HG02884 (cell line): ENCODE results near the gene SPPL2A.
"Not testable (repeated sequence)": the region's sequence is repeated elsewhere in the genome, so short reads cannot be mapped to it uniquely, and the experiment has no call there.

ENCODE experiments used
- ATAC-seq: cut with Tn5 transposase; IDR thresholded peaks from one replicate; pipeline ENCODE4 v1.9.1; 2021; ENCODE audit warnings: mild to moderate bottlenecking, moderate library complexity; ENCODE audit not compliant: unreplicated experiment

Gene SPPL2A, protein sequence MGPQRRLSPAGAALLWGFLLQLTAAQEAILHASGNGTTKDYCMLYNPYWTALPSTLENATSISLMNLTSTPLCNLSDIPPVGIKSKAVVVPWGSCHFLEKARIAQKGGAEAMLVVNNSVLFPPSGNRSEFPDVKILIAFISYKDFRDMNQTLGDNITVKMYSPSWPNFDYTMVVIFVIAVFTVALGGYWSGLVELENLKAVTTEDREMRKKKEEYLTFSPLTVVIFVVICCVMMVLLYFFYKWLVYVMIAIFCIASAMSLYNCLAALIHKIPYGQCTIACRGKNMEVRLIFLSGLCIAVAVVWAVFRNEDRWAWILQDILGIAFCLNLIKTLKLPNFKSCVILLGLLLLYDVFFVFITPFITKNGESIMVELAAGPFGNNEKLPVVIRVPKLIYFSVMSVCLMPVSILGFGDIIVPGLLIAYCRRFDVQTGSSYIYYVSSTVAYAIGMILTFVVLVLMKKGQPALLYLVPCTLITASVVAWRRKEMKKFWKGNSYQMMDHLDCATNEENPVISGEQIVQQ

DNA sequence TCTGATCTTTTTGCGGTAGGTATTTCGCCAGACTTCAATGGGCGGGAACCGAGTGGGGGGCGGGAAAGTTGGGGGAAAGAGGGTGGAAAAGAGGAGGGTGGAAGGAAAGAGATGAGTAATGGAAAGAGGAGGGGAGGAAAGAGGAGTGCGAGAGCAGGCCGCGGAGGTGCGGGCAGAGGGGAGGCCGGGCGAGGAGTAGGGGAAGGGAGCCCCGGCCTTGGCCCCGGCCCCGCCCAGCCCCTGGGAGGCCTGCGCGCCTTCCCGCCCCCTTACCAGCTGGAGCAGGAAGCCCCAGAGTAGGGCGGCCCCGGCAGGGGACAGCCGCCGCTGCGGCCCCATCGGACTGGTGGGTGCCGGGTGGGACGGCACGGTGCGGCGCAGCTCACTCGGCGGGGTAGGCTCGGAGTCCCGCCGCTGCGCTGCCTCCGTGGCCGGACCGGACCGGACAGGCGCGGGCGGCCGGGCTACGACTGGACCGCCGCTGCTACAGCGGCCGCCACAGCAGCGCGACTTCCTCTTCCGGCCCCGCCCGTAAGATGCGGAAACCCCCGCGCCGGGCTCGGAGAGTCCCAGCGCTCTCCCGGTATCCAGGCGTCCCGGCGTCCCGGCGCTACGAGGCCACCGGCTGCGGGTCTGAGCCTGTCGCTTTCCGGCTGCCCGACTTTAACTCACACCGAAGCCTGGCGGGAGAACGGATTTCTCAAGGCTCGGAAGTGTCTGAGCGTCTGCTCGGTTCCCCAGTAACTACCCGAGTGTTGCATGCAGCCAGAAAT is at the start of gene SPPL2A:
TSS of gene SPPL2A (minus strand) at position 512 of the 773 bp plus-strand sequence. CDS start at position 339, 173 bp downstream.
- ATAC-seq: peak; percentile 80

DNA sequence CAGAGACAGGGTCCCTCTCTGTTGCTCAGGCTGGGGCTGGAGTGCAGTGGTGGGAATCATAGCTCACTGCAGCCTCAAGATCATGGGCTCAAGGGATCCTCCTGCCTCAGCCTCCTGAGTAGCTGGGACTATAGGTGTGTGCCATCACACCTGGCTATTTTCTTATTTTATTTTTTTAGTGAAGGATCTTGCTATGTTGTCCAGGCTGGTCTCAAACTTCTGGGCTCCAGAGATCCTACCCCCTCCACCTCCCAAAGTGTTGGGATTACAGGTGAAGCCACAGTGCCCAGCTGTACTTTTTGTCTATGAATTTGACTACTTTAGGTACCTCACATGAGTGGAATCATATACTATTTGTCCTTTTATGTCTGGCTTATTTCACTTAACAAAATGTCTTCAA is 49.1 kb upstream of the SPPL2A start:
- no peak for ATAC-seq

DNA sequence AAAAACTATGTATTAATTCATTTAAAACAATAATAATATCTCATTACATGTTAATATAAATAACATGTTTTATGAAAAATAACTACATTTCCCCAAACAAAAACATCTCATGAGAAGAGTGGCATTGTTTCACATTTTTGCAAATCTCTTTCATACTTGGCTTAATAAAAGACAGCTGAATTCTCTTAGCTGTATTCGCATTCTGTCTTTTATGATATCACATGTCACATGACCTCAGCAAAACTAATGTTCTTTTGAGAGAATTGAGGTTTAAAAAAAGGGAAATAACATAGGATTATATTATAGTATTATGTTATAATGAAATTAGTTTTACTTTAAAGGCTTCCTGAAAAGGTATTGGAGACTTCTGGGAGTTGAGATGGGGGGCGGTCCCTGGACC is 48.4 kb upstream of the SPPL2A start:
- ATAC-seq: no peak

DNA sequence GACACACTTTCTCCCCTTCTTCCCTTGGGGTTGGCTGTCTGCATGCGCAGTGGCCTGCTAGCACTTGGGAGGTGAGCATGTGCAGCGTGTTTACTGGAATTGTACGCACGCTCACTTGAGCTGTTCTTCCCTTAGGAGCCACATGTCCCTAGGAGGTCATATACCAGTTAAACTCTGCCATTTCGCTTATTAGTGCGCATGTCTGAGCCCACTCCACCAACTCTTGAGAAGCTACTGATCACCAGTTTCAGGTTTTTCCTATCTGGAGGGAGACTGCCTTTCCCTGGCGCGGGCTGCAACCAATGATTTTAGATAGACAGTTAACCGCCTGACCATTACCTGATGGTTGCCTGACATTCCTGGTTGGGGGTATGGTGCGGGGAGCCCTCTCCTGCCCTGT is 47.6 kb upstream of the SPPL2A start:
- no peak for ATAC-seq

DNA sequence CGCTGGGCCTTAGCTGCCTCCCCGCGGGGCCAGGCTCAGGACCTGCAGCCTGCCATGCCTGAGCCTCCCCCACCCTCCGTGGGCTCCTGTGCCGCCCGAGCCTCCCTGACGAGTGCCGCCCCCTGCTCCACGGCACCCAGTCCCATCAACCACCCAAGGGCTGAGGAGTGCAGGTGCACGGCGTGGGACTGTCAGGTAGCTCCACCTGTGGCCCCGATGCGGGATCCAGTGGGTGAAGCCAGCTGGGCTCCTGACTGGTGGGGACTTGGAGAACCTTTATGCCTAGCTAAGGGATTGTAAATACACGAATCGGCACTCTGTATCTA is 46.6 kb upstream of the SPPL2A start:
- ATAC-seq: not testable (repeated sequence)

DNA sequence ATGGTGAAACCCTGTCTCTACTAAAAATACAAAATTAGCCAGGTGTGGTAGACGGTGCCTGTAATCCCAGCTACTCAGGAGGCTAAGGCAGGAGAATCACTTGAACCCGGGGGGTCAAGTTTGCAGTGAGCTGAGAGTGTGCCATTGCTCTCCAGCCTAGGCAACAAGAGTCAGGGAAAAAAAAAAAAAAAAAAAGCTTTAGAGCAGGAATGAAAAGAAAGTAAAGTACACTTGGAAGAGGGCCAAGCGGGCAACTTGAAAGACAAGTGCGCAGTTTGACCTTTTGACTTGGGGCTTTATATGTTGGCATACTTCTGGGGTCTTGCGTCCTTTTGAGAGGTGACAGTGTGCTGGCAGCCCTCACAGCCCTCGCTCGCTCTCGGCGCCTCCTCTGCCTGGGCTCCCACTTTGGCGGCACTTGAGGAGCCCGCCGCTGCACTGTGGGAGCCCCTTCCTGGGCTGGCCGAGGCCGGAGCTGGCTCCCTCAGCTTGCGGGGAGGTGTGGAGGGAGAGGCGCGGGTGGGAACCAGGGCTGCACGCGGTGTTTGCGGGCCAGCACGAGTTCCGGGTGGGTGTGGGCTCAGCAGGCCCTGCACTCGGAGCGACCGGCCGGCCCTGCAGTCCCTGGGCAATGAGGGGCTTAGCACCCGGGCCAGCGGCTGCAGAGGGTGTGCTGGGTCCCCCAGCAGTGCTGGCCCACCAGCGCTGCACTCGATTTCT is 46.1 kb upstream of the SPPL2A start:
- not testable (repeated sequence) for ATAC-seq

DNA sequence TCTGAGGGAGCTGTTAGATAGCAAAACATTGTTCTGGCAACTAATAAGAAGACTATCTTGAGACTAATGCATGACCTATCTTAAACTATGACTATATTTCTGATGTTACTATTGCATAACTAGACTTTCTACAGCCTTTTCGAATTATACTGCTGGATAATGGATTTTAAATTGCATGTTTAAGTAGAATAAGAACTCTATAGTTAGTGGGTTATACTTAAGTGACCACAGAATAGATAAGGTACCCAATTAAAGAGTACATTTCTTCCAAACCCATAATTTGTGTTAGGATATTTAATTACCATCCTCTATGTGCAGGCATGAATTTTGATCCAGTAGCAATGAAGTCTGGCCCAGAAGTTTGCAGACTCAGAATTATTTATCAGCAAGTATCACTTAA is 44.6 kb upstream of the SPPL2A start:
- no peak for ATAC-seq

DNA sequence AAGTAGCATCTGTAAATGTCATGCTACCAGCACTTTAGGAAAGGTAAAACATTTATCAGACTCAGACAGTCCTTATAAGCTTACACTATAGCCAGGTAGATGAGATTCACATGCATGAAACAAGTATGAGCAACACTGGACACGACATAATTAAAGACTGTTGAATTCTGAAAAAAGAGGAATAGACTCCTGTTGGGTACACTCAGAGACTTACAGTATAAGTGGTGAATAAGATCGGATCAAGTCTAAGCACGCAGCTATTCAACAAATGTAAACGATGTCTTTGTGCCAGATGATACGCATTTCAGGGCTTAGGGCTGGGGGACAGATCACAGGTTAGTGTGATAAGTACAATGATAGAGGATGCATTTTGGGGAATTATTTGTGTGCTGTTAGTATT is 43.2 kb upstream of the SPPL2A start:
- no peak for ATAC-seq

DNA sequence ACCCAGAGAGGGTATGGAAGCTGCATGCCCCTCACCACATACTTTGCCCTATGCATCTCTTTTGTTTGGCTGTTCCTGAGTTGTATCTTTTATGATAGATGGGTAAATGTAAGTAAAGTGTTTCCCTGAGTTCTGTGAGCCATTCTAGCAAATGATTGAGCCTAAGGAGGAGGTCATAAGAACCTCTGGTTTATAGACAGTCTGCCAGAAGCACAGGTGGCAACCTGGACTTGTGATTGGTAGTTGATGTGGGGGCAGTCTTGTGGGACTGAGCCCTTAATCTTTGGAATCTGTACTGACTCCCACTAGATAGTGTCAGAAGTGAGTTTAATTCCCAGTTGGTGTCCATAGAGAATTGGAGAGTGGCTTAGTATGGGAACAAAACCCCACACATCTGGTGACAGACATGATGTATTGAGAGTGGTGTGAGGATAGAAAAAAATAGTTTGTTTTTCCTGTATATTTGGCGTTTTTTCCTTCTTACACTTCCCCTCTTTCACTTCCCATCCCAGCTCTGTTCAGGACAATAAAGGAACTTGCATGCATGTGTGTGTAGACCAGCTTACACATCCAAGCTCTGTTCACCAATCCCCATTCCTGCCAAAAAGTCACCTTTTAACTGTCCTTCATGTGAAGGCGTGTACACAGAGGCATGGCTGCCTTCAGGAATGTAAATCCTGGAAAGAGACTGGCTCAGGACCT is 38.1 kb upstream of the SPPL2A start:
- ATAC-seq: no peak

DNA sequence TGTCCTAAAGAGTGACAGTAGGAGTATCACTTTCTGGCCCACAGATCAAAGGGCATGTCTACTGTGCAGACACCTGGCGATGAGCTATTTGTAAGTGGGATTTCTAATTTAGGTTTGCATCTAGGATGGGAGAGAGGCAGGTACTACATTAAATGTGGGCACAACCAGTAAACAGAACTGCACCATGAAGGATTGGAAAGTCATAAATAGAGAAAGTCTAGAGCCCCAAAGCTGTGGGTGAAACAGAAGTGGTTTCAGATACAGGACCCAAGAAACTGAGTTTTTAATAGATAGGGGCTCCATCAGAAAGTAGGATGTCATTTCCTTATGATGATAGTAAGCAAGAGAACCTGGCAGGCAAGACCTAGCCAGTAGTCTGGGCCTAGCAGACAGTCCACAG is 35.2 kb upstream of the SPPL2A start:
- no peak for ATAC-seq

DNA sequence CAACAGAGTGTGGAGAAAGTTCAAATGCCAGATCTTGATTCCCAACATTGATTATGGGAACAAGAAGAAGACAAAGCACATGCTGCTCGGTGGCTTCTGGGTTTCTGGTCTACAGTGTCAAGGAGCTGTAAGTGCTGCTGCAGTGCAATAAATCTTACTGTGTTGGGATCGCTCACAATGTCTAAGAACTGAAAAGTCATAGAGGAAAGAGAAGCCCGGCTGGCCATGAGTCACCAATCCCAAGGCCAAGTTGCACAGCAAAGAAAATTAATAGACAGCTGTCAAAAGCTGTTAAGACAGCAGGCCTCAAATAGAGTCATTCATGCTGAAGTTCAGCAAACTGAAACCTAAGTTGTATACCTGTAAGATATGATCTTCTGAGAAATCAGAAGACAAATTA is 33.2 kb upstream of the SPPL2A start:
- no peak for ATAC-seq

DNA sequence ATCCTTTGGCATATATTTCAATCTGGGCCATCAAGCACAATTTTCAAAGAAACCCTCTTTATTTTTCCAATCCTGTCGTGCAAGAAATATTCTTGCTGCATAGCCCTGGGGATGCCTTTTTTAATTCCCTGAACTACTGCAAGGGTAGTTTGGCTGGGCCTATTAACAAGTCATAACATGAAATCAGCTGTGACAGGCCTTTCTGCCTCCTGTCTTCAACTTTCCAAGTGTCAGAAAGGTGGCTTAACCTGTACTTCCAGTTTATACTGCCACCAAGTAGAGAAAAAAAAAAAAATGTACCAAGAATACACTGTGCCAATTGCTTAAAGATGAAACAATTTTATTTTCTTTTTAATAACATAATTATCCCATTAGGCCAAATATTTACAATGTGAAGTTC is 32.4 kb upstream of the SPPL2A start:
- no peak for ATAC-seq

DNA sequence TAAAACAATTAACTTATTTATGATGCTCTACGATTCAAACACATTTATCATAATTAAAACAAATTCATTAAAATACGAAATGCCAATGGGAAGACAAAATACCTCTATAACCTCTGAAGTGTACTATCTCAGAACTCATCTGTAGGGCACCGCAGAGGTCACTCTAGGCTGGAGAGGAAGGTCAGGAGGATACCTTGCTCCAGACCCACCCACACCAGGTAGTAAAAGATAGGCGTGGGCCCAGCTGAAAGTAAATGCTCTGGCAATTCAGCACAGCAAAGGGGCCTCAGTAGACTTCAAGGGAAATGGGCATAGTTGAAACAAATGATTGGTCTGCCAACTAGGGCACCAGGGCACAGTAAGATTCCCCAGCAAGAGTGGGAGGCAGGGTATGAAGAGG is 26.0 kb upstream of the SPPL2A start:
- no peak for ATAC-seq

DNA sequence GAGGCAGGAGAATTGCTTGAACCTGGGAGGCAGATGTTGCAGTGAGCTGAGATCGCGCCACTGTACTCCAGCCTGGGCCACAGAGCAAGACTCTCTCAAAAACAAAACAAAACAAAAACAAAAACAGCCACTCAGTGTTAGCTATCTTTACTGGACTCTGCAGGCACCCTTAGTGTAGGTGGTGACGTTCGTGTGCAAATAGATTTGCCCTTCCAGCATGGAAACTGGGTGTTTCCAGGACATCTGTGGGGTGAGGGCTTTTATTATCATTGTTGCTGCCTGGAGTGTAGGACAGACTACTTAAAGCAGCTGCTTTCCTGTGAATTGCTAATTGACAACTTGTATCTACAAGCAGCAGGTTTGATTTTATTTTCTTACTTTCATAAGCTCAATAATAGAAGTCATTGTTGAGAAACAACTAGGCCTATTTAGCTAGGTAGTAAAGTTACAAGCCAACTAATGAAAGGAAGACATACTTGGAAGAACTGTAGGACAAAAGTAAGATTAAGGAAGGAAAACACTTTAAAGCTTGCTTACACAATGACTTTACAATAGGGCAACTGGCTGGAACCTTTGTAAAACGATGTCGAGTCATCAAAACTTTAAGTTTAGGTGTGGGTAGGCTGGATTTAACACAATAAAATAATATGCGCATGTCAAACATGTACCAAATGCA is 25.4 kb upstream of the SPPL2A start:
- ATAC-seq: no peak

DNA sequence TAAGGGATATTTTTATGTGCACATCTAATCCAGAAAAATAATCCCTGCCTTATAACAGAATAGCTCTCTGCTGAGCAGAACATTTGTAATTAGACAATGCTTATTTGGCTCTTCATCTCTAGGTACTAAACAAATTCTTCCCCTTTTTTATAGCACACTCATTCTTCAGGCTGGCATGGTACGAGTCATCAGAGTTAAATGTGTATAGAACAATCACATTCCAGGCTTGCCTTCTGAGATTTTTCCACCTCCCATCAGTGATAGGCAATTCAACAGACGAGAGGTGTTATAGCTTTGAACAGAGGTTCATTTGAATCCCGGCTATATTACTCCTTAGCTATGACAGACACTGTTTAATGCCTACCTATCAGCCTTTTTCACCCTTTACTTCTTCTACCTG is 21.4 kb upstream of the SPPL2A start:
- no peak for ATAC-seq

DNA sequence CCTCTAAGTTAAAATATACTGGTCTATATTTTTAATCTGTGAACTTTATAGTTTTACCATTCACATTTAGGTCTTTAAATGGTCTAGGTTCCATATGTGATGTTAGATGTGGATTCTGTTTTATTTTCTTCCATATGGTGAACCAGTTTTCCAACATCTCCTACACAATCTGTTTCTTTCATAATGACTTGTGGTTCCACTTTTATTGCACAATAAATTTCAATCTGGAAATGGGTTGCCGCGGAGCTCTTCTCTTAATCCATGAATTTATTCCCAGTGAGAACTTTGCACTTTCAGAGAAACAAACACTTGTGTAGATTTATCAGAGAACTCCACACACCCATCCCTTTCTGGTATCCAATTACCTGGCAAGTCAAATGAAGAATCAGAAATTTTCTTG is 20.9 kb upstream of the SPPL2A start:
- no peak for ATAC-seq

DNA sequence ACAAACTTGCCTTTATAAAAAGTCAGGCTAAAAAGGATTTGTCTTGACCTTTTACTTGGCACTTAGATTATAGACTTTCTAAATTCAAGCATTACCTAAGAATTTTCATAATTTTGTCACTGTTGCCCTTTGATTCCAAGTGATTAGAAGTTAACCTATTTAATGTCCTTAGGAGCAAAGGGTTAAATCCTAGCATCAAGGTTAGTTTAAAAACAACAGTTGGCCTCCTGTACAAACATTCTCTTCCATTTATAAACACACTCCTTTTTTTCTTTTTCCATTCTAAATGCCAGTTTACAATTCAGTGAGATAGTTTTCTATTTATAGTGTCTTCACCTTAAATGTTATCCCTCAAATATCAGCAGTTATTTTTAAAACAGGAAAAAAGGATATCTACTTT is 18.4 kb upstream of the SPPL2A start:
- ATAC-seq: no peak

DNA sequence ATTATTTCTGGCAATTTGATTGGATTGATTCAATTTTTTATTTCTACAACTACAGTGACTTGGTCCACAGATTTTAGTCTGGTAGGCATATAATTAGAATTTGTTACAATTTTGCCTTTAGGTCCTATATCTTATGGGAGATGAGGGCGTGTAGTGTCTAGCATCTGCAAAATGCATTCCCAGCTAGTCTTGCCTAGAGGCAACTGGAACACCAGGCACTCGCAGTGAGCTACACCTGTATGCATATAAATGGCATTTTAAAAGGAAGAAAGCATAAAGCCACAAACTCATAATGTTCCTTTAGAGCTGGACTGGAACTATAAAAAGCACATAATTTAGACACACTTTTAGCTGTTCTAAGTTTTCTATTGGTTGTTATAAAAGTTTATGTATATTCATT is 17.9 kb upstream of the SPPL2A start:
- ATAC-seq: no peak

DNA sequence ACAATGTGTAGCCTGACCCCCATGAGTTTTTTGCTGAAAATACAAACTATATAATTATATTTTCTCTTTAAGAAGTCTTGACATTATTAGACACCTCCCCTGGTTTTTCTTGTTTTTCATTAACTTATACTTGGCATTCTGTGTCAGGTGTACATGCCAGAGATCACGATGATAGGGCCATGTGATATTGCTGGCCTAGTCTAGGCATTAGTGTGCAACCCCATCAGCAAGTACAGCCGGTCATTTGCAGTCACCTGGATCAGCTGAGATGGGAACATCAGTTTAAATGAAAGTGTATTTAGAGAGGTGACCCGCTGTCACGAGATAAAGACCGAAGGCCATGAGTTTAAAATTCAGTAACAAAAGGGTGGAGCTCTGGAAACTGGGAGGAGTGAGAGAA is 12.6 kb upstream of the SPPL2A start:
- ATAC-seq: no peak

DNA sequence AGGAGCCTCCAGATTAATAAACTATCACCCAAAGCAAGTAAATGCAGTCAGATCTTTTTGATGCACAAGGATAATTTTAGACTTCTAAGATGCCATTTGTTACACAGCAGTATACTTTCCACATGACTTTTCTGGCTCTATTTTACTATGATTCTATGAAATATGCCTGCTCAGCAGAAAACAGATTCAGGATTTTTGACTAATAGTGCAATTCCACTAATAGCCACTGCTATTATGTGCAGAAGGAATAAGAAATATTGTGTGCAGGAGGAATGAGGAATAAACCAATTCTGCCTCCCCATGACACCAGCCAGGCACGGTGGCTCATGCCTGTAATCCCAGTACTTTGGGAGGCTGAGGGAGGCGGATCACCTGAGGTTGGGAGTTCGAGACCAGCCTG is 11.5 kb upstream of the SPPL2A start:
- ATAC-seq: no peak
